ENCODE data around the gene CDK14. TPM values are rescaled to one million over a fixed set of nuclear protein-coding genes. Genes with fewer than 3 reads are reported as not detected.

CDK14 gene
- total RNA-seq, 1 experiment from 2014 or later: 4.6 TPM

DNA sequence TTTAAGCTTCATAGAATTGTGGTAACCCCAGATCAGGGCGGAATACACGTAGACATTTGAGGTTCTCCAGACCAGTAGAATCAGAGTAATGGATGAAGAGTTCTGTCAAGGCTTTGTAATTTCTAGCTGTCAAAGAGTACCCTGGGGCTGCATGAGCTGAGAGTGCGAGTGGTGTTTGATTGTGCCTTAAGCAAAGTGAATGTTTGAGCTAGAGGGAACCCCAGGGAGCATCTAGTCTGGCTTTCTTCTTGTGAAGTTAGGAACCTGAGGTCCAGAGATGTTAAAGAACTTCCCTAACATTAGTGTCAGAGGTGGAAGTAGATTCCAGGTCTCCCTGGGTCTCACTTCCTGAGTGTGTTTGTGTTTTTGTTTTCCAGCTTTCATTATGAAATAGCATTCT is 455.8 kb downstream of the CDK14 start:
- in situ Hi-C loops (cut with HindIII; ENCODE audit: low pct_unique_long_range_greater_than_20kb, low sequenced_read_pairs): no loop called here
- DNase-seq (ENCODE audit: low read depth): no peak

DNA sequence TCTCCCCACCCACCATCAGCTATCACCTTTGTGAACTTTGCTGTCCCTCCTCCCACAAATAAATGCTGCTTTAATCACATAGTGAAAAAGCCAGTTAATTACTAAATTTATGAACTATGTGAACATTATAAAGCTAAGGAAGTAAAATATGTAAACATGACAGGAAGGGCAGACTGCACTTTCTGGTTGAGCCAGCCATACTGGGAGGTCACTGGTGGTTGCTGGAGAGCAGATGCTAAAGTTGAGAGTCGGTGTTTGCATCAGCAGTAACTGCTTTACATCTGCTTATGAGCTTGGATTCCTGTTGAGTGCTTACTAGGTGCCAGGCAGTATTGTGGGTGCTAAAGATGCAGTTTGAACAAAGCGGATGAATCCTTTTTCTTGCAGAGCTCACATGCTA is 458.3 kb downstream of the CDK14 start:
- in situ Hi-C loops (cut with HindIII; ENCODE audit: low pct_unique_long_range_greater_than_20kb, low sequenced_read_pairs): no loop called here

DNA sequence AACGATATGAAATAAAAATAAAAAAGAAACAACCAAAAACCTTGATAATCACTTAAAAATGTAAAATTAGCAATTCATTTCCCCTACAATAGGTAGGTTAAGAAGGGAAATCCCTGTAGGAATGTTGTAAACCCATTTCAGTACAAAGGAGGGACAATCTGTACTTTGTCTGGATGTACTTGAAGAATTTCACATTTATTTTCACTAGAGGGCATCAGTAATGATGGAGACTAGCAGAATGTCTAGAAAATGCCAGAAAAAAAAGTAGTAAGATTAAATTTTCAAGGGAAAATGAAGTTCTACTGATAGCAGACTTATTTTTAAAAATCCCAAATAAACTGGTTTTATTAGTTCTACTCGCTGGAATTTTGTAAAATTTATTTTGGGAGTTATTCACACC is 459.1 kb downstream of the CDK14 start:
- DNase-seq (ENCODE audit: low read depth): no peak
- in situ Hi-C loops (cut with HindIII; ENCODE audit: low pct_unique_long_range_greater_than_20kb, low sequenced_read_pairs): no loop called here

More for the DNA sequence above, 458.3 kb downstream of the CDK14 start:
- no peak for DNase-seq (ENCODE audit: low read depth)

DNA sequence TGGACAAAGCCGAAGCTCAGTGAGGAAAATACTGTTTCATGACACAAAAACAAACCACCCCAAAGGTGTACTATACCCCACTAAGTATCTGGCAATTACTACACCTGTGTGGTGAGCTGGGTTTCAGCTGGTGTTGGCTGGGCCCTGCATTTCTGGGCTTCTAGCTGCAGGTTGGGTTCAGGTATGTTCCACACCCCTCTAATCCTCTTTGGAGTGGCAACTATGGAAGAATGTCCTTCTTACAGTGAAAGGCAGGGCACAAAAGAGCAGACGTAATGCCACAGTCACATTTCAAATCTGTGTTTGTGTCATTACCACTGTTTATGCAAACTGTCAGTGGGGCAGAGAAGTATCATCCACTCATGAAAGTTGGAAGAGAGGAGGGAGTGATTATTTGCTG is 466.6 kb downstream of the CDK14 start:
- in situ Hi-C loops (cut with HindIII; ENCODE audit: low pct_unique_long_range_greater_than_20kb, low sequenced_read_pairs): no loop called here
- DNase-seq (ENCODE audit: low read depth): no peak

DNA sequence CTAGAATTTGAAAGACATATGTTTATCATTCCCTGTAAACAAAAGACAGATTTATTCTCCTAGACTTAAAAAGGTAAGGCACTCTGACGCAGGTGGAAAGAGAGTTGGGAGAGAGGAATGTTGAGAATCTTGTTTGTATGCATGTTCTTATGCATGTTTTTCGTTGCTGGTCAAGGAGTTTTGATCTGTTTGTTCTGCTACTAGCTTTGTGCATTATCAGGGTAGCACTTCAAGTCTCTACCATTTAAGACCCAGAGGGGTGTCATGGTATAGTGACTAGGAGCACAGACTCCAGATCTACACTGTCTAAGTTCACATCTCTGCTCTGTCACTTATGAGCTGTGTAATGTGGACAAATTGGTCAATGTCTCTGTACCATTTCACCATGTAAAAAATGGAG is 467.9 kb downstream of the CDK14 start:
- in situ Hi-C loops (cut with HindIII; ENCODE audit: low pct_unique_long_range_greater_than_20kb, low sequenced_read_pairs): no loop called here
- DNase-seq (ENCODE audit: low read depth): no peak

DNA sequence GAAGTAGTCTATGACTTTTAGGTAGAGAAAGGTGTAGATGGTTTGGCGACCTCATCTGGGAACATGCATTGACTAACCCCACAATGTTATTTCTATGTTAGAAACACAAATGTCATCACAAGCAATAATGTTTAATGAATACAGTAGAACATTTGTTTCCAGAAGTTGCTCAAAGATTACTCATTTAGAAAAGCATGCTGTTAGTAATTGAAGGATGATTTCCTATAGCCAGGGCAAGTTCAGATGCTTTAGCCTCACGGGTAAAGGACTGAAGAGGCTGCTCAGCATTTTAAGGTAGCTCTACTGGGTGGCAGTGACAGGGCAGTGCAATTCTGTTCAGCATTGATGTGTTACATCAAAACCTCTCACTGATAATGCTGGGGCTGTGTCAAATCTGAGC is 468.8 kb downstream of the CDK14 start:
- no peak for DNase-seq (ENCODE audit: low read depth)
- in situ Hi-C loops (cut with HindIII; ENCODE audit: low pct_unique_long_range_greater_than_20kb, low sequenced_read_pairs): no loop called here

DNA sequence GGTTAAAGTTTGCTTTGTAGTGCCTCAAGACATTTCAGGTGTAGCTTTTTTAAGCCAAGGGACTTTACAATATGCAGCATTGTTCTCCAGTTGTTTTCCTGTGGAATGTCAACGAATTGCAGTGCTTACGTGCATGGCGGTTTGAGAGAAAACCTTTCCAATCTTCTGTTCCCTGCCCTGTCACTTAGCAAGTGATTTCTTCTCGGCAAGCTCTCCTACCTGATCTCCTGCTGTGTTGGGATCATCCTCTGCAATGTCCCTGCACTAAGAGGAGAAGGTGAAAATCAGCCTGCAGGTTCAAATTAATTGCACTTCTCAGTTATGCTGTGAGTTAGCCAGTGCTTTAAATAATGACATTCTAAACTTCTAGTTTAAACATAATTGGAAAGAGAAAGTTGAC is 470.5 kb downstream of the CDK14 start:
- in situ Hi-C loops (cut with HindIII; ENCODE audit: low pct_unique_long_range_greater_than_20kb, low sequenced_read_pairs): no loop called here
- DNase-seq (ENCODE audit: low read depth): no peak

DNA sequence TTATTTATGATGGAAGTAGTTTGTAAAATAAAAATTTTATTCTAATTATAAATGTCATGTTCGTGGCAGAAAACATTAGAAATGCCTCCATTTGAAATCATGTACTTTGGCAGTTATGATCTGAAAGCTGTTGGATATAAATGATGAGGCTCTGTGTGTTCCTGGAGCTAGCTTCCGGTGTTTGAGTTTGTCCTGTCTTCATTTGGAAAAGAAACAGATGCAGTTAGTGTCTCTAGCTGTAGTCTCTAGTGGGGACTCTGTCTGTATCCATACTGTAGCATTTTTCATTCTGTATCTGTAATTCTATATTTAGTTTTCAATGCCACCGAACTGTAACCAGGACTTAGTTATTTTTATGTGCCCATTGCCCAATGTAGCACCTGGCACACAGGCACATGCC is 471.1 kb downstream of the CDK14 start:
- in situ Hi-C loops (cut with HindIII; ENCODE audit: low pct_unique_long_range_greater_than_20kb, low sequenced_read_pairs): no loop called here
- DNase-seq (ENCODE audit: low read depth): no peak

DNA sequence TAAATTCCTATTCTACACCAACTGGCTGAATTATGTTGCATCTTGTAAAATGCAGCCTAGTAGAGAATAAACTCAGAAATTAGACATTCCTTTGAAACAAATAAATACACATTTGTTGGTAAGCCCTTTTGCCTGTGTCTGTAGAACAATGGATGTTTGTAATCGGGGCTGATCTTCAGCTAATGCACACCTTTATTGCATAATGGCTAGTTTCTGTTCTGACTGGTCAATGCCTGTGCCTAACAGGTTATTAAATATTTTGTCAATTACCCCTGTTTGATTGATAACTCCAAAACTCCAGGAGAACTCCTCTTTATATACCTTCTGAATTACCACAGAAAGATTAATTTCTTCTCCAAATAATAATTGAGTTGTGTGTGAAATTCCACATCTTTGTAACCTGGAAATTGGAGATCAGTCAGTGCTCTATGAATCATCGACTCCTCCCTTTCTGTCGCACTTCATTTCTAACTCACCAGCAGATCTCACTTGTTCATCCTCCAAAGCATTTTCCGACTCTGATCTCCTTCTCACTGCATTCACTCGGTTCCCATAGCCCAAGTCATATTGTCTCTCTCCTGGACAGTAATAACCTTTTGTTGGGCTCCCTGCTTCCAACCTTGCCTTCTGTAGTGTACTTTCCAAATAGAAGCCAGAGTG is 472.1 kb downstream of the CDK14 start:
- in situ Hi-C loops (cut with HindIII; ENCODE audit: low pct_unique_long_range_greater_than_20kb, low sequenced_read_pairs): no loop called here
- DNase-seq (ENCODE audit: low read depth): no peak

DNA sequence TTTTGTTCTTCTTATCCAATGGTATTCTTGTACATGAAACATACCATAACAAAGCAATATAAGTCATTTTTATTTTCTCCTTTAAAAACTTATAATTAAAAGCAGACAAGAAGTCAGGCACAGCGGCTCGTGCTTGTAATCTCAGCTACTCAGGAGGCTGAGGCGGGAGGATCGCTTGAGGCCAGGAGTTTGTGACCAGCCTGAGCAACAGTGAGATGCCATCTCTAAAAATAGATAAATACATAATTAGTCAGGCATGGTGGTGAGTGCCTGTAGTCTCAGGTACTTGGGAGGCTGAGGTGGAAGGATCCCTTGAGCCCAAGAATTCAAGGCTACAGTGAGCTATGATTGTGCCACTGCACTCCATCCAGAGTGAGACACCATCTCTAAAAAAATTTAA is 473.0 kb downstream of the CDK14 start:
- no peak for DNase-seq (ENCODE audit: low read depth)
- in situ Hi-C loops (cut with HindIII; ENCODE audit: low pct_unique_long_range_greater_than_20kb, low sequenced_read_pairs): no loop called here

DNA sequence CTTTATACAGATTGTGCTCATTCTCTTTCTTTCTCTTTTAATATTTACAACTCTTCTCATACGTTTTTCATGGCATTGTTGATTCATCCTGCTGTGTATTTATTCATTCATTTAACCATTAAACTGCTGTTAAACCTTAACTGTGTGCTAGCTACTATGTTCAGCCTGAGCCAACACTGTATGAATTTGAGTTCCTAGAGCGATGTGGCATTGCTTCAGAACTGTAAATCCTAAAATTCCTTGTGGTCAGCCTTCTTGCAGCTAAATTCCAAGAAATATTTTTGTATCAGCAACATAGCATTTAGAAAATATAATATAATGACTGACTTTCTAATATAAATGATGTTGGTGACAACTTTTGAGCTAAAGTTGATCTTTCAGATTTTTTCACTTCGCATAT is 483.4 kb downstream of the CDK14 start:
- DNase-seq (ENCODE audit: low read depth): no peak

DNA sequence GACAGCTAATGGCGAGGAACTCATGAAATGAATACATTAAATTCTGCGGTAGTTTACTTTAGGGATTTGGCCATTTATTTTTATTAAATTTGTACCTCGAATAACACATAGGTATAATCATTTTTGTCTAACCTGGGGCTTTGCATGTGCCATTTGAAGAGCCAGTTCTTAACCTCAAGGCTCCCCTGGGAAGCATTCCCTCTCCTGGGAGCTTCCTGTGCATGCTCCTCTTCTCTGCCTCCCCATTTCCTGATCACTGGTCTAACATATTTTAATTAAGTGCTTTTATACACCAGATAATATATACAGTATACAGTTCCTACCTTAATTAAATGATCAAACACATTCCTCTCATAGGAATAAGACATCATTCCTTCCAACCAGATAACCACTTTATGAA is 484.2 kb downstream of the CDK14 start:
- no peak for DNase-seq (ENCODE audit: low read depth)
- in situ Hi-C loops (cut with HindIII; ENCODE audit: low pct_unique_long_range_greater_than_20kb, low sequenced_read_pairs): no loop called here

More for the DNA sequence above, 483.4 kb downstream of the CDK14 start:
- in situ Hi-C loops (cut with HindIII; ENCODE audit: low pct_unique_long_range_greater_than_20kb, low sequenced_read_pairs): no loop called here

DNA sequence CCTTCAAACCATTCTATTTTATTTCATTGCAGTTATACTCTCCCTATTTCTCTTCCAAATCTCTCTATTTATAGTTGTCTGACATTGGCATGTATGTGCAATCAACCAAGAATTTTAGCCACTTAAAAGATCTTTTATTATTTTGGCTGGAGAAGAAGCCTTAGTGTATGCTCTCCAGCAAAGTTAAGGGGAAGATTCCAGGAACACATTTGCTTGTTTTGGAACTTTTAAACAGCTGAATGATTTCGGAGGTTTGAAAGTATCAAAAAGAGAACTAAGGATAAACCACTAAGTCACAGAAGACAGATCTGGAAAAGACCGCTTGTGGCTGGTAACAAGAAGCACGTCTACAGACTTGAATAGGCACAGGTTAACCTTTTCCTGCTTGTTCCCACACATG is 485.9 kb downstream of the CDK14 start:
- DNase-seq (ENCODE audit: low read depth): no peak
- in situ Hi-C loops (cut with HindIII; ENCODE audit: low pct_unique_long_range_greater_than_20kb, low sequenced_read_pairs): no loop called here

DNA sequence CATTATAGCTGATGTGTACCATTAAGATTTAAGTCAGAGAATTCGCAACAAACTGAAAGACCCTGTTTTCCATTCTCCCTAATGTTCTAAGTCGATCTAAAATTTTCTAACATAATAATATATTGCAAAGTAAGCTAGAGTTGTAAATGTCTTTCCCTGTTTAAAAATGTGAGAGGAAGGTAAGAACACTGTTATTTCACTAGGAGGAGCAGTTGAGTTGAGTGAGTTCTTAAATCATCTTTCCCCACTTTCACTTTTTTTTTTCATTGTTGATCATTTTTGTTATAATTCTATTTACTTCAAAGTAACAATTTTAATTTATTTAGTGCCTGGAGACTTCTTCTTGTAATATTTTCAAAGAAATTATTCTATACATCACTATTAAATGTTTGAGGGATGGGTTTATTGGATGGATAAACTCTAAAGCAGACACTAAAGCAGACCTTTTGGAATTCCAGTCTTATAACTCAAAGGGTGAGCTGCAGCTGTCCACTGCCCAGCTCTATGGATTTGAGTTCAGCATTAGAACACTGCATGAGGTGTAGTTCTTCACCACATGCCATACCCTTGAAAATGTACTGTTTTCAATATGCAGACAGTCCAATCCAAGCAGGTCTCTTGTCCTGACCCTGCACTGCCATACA is 486.9 kb downstream of the CDK14 start:
- in situ Hi-C loops (cut with HindIII; ENCODE audit: low pct_unique_long_range_greater_than_20kb, low sequenced_read_pairs): no loop called here
- DNase-seq (ENCODE audit: low read depth): peak; percentile 8

DNA sequence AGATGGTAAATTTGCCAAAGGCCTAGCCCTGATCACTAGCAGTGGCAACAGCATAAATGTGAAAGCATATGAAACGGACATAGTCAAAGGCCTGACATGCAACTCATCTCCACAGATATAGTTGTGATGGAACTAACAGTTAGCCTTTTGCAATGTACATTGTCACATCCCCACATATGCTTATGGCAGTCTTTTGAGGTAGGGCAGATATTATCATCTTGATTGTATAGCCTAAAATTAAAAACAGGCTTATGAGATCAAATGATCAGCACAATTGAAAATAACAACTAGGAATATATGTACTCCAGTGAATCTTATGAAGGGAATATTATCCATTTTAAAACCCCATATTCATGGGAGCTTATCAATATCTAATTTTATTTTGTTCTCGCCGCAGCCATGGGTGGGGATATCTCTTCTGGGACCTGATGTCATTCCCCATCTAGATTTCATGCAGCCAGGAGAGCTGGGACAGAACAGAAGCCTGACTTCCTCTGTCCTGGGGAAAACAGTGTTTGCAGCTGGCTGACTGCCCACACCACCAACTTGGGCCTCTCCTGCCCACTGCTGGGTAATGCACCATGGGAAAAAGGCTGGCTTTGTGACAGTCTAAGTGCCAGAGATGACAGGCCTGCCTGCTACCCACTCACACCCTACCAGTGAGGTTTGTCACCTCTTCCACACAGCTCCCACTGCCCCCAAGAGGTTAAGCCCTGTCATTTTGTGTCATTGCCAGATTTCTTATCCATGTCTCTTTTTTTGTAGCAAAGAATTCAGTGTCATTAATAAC is 487.9 kb downstream of the CDK14 start:
- in situ Hi-C loops (cut with HindIII; ENCODE audit: low pct_unique_long_range_greater_than_20kb, low sequenced_read_pairs): no loop called here
- DNase-seq (ENCODE audit: low read depth): no peak

DNA sequence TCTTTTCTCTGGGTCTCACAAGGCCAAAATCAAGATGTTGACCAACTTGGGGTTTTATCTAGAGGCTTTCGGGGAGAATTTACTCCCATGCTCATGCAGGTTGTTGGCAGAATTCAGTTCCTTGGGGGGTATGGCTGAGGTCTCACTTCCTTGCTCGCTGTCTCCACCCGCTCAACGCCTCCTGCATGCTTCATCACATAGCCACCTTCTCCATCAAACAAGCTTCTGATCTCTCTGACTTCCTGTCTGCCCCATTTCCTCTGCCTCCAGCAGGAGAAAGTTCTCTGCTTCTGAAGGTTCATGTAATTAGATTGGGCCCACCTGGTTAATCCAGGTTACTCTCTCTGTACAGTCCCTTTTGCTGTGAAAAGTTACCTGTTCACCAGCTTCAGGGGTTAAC is 489.1 kb downstream of the CDK14 start:
- in situ Hi-C loops (cut with HindIII; ENCODE audit: low pct_unique_long_range_greater_than_20kb, low sequenced_read_pairs): no loop called here
- no peak for DNase-seq (ENCODE audit: low read depth)

DNA sequence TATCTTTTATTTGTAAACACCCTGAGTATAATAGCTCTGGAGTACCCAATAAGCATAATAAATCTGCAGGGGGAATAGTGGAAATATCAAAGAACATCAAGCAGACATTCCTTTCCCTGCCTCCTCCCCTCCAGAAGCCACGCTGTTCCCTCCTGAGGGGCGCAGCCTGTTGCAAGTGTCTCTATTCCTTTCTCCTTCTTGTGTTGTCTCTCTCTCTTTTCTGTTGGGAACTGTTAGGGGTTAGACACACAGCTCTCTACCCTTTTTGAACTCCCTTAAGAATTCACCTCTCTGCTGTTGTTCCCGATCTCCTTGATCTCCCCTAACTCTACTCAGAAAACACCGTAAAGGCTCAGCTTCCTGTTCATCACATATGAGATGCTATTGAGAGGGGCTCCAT is 490.1 kb downstream of the CDK14 start:
- in situ Hi-C loops (cut with HindIII; ENCODE audit: low pct_unique_long_range_greater_than_20kb, low sequenced_read_pairs): no loop called here
- DNase-seq (ENCODE audit: low read depth): no peak

DNA sequence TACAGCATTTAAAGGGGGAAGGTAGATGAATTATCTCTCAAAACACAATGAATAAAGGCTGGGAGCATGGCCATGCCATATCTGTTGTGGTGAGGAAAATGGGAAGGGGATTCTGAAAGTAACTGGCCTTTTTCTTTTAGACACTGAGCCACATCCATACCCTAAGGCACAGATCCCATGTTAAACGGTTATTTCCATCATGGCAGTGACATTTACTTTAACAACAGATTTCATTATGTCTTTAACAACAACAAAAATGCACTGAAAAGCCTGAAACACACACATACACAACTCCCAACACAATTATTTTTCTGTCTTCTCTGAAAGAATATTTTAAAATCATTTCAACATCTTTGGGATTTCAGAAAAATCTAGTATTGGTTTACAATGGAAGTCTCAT is 492.0 kb downstream of the CDK14 start:
- in situ Hi-C loops (cut with HindIII; ENCODE audit: low pct_unique_long_range_greater_than_20kb, low sequenced_read_pairs): no loop called here

DNA sequence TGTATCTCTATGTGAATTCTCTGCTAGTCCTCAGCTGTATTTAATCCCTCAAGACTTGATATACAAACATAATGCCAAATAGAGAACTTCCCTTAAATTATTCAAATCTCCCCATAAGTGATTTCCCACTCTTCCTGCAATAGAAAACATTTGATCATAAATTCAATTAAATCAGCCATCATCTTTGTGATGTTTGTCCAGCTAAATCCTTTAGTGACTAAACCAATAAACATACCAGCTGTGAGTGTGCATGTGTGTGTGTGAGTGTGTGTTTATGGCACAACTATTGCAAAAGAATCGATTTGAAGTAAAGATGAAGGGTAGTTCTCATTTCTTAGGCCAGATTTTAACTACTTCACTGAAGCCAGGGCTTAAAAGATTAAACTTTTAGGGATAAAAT is 492.6 kb downstream of the CDK14 start:
- no peak for DNase-seq (ENCODE audit: low read depth)
- in situ Hi-C loops (cut with HindIII; ENCODE audit: low pct_unique_long_range_greater_than_20kb, low sequenced_read_pairs): no loop called here

More for the DNA sequence above, 492.0 kb downstream of the CDK14 start:
- DNase-seq (ENCODE audit: low read depth): no peak
